OCI-LY3 (cell line): ENCODE results near the gene NPHP1.
"Not testable (repeated sequence)": the region's sequence is repeated elsewhere in the genome, so short reads cannot be mapped to it uniquely, and the experiment has no call there.

Source experiments
- H2AFZ ChIP-seq: fragments of 200-600, 300-600 bp; shearing (Covaris generic); 2 replicates; pipeline ENCODE4 v1.6.0; 2014; ENCODE audit warnings: antibody characterized with exemption, low read depth, low read length
- H3K27ac ChIP-seq: fragments of 200-600, 300-600 bp; sonication (generic); 2 replicates; pipeline ENCODE4 v1.5.1; 2014; ENCODE audit warnings: mild to moderate bottlenecking, low read length, moderate library complexity, mixed read lengths
- H3K27me3 ChIP-seq: fragments of 200-600, 300-600 bp; sonication (generic); 2 replicates; pipeline ENCODE4 v1.6.1; 2014; ENCODE audit warnings: low read depth, low read length, mixed read lengths
- H3K36me3 ChIP-seq: fragments of 200-600, 300-600 bp; sonication (generic); replicated peaks from 2 replicates; pipeline ENCODE3; 2014; ENCODE audit warnings: low read depth, low read length, mixed read lengths
- H3K4me1 ChIP-seq: fragments of 300-600, 200-600 bp; sonication (generic); 2 replicates; pipeline ENCODE4 v1.6.1; 2014; ENCODE audit warnings: low read length, mixed read lengths
- H3K4me2 ChIP-seq: fragments of 200-600, 300-600 bp; sonication (generic); 2 replicates; pipeline ENCODE4 v1.6.1; 2014; ENCODE audit warnings: low read length, mixed read lengths
- H3K4me3 ChIP-seq: fragments of 300-600, 200-600 bp; sonication (generic); 2 replicates; pipeline ENCODE4 v1.5.1; 2014; ENCODE audit warnings: antibody characterized with exemption, mild to moderate bottlenecking, low read length, moderate library complexity
- H3K79me2 ChIP-seq: fragments of 300-600, 200-600 bp; shearing (Covaris generic); 2 replicates; pipeline ENCODE4 v1.6.1; 2014; ENCODE audit warnings: mild to moderate bottlenecking, low read length, mixed read lengths
- H3K9ac ChIP-seq: fragments of 300-600, 200-600 bp; shearing (Covaris generic); 2 replicates; pipeline ENCODE4 v1.6.0; 2014; ENCODE audit warnings: mild to moderate bottlenecking, low read length, moderate library complexity
- H3K9me3 ChIP-seq: fragments of 200-600, 300-600 bp; shearing (Covaris generic); 2 replicates; pipeline ENCODE4 v1.6.1; 2014; ENCODE audit warnings: low read length, mixed read lengths; ENCODE audit not compliant: insufficient read depth
- H4K20me1 ChIP-seq: fragments of 200-600, 300-600 bp; sonication (generic); 2 replicates; pipeline ENCODE4 v1.6.1; 2016; ENCODE audit warnings: low read length, mixed read lengths; ENCODE audit not compliant: insufficient read depth
- EZH2phosphoT487 ChIP-seq: fragments of 200-600 bp; shearing (Covaris generic); IDR thresholded peaks from 2 replicates; pipeline ENCODE4 v1.6.1; 2018; ENCODE audit warnings: antibody characterized with exemption, mixed run types, low read depth
- TF ChIP-seq, protein P1 (sequence below): fragments of 200-600, 300-600 bp; sonication (generic); IDR thresholded peaks from 2 replicates; pipeline ENCODE4 v1.5.1; 2014; ENCODE audit warnings: antibody characterized with exemption, low read length, low read depth

Gene NPHP1

DNA sequence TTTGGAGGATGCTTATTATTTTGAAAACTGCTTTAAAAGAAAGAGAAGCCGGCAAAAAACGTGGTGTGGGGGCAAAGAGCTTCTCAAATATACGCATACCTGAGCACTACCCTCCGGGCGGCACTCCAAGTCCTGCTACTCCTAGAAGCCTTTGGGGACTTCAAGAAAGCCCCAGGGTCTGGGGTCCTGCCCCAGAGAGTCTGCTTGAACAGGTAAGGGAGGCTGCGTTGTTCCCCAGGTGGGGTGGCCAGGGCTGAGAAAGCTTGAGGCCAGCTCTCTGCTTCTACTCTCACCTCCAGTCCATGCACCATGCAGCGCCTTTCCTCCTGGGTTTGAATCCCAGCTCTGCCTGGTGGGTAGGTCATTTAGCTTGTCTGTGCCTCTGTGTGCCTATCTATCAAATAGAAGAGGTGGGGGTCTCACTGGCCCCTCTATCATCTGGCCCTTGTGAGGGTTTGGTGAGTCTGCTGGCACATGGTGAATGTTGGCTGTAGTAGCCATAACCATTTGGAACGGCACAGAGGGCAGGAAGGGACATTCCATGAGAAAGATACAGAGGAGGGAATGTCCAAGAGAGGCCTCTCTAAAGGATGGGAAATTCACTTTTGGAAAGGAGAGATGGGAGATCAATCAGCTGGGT, 108.7 kb downstream of the NPHP1 start:
- no peaks in the 10 kb centered on the region for H3K4me1 ChIP-seq
- no peak overlapping the region for H3K9ac ChIP-seq
- H3K4me2 ChIP-seq, result no peak overlapping the region
- no peak overlapping the region for H2AFZ ChIP-seq
- no peak overlapping the region for H3K4me3 ChIP-seq
- TF ChIP-seq, protein P1, sequence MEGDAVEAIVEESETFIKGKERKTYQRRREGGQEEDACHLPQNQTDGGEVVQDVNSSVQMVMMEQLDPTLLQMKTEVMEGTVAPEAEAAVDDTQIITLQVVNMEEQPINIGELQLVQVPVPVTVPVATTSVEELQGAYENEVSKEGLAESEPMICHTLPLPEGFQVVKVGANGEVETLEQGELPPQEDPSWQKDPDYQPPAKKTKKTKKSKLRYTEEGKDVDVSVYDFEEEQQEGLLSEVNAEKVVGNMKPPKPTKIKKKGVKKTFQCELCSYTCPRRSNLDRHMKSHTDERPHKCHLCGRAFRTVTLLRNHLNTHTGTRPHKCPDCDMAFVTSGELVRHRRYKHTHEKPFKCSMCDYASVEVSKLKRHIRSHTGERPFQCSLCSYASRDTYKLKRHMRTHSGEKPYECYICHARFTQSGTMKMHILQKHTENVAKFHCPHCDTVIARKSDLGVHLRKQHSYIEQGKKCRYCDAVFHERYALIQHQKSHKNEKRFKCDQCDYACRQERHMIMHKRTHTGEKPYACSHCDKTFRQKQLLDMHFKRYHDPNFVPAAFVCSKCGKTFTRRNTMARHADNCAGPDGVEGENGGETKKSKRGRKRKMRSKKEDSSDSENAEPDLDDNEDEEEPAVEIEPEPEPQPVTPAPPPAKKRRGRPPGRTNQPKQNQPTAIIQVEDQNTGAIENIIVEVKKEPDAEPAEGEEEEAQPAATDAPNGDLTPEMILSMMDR, result no peak
- no peak for TF ChIP-seq EZH2phosphoT487
- H3K79me2 ChIP-seq, result no peaks in the 10 kb centered on the region
- no peaks in the 10 kb centered on the region for H3K27me3 ChIP-seq
- no peak overlapping the region for H3K27ac ChIP-seq
- H4K20me1 ChIP-seq, result no peaks in the 10 kb centered on the region
- H3K9me3 ChIP-seq, result no peaks in the 10 kb centered on the region
- no peaks in the 10 kb centered on the region for H3K36me3 ChIP-seq

DNA sequence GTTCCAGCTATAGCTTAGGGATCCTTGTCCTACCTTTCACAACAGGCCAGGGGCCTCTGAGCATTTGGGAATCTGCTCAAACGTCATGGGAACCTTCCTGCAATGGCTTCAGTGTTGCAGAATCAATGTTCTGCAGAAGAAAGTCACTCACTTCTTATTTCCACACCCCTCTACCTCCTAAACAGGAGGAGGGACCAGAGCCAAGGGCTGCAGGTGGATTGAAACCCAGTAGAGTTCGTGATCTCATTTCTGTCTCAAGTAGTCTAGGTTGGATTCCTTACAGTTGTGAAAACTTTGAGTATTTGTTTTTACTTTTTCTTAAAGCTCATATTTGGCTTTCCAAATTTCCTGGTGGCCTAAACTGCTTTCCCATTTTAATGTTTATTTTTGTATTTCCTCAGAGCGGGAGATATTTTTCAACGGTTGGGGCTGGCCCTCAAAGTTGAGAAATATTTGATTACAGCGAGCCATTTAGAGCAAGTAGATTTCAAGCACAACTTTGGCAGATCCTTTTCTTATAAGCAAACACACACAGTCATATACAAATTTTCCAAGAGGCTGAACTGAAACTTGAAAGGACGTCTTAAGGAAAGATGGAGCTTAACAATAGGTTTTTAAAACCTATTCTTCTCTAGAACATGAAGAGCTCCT, 109.8 kb downstream of the NPHP1 start:
- H4K20me1 ChIP-seq, H3K27me3 ChIP-seq, H3K4me1 ChIP-seq, H3K9ac ChIP-seq, H3K4me2 ChIP-seq, H3K4me3 ChIP-seq, H2AFZ ChIP-seq, H3K9me3 ChIP-seq, H3K27ac ChIP-seq, H3K36me3 ChIP-seq, H3K79me2 ChIP-seq: not testable (repeated sequence)

DNA sequence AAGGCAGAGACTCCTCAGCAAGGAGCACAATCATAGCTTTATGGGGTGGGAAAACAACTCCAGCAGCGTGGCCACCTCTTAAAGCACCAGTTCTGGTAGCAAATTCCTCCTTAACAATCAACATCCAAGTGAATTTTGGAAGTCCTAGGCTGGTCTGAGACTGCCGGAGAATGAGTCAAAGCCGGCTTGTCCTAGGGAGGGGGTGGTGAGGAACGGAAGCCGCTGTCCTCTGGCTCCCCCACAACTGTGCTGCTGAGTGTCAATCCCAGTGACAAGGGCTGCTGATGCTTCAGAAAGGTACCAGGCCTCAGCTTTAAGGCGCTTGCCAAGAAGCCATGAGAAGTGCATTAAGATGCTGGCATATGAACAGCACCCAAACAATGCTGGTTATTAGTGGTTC, 110.9 kb downstream of the NPHP1 start:
- H3K4me3 ChIP-seq, H3K4me1 ChIP-seq, H3K79me2 ChIP-seq: not testable (repeated sequence)

DNA sequence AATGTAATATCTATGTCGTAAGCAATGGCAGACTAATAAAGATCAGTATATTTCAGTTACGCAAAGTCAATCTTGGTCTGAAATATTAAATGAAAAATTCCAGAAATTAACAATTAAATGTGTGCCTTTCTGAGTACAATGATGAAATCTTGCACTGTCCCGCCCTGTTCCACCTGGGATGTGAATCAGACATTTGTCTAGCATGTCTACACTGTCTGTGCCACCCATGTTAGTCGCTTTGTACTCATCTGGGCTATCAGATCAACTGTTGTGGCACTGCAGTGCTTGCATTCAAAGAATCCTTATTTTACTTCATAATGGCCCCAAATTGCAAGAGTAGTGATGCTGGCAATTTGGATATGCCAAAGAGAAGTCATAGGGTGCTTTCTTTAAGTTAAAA, 114.6 kb downstream of the NPHP1 start:
- H3K4me2 ChIP-seq, H3K79me2 ChIP-seq, H3K36me3 ChIP-seq, H3K4me3 ChIP-seq, H3K27ac ChIP-seq, H3K27me3 ChIP-seq, H3K9ac ChIP-seq, H3K9me3 ChIP-seq, H4K20me1 ChIP-seq, H3K4me1 ChIP-seq, H2AFZ ChIP-seq: not testable (repeated sequence)

More for the DNA sequence above, 110.9 kb downstream of the NPHP1 start:
- not testable (repeated sequence) for H3K27me3 ChIP-seq, H3K9ac ChIP-seq, H3K36me3 ChIP-seq, H3K27ac ChIP-seq, H3K4me2 ChIP-seq, H4K20me1 ChIP-seq, H2AFZ ChIP-seq, H3K9me3 ChIP-seq

DNA sequence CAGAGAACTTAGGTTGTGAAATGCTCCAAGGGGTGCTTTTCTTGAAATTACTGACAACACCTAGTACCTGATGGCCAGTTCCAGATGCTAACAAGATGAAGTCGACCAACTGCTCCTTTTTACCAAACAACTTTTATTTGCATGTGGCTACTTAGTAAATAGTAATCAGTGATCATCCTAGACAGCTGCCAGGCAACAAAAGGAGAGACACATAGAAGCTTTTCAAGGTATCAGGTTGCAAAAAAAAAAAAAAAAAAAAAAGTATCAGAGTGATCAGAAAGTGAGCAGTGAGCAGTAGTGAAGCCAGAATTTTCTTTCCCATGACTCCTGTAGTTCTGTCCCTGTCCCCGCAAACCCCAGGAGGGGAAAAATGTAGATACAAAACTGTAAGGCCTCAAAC, 121.1 kb downstream of the NPHP1 start:
- H3K9ac ChIP-seq, H4K20me1 ChIP-seq, H3K27ac ChIP-seq, H3K4me3 ChIP-seq, H3K4me2 ChIP-seq, H3K27me3 ChIP-seq, H2AFZ ChIP-seq, H3K36me3 ChIP-seq, H3K79me2 ChIP-seq, H3K4me1 ChIP-seq, H3K9me3 ChIP-seq: not testable (repeated sequence)

DNA sequence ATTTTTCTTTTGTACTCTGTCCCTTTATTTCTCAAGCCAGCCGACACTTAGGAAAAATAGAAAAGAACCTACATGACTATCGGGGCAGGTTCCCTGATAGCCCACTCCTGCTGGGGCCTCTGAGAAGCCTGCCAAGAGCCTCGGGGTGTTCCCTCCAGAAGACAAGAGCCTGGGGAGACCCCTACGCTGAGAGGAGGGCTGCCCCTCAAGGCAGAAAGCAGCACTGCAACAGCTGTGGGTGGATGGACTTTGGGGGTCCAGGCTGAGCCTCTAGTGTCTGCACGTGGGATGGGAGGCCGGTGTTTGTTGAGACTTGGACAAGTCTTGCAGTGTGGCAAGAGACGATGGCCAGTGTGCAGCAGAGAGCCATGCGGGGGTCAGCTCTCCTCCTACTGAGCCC, 121.7 kb downstream of the NPHP1 start:
- not testable (repeated sequence) for H3K27ac ChIP-seq, H3K4me1 ChIP-seq, H3K27me3 ChIP-seq, H3K36me3 ChIP-seq, H3K4me3 ChIP-seq, H3K4me2 ChIP-seq, H4K20me1 ChIP-seq, H2AFZ ChIP-seq, H3K9me3 ChIP-seq, H3K9ac ChIP-seq, H3K79me2 ChIP-seq

DNA sequence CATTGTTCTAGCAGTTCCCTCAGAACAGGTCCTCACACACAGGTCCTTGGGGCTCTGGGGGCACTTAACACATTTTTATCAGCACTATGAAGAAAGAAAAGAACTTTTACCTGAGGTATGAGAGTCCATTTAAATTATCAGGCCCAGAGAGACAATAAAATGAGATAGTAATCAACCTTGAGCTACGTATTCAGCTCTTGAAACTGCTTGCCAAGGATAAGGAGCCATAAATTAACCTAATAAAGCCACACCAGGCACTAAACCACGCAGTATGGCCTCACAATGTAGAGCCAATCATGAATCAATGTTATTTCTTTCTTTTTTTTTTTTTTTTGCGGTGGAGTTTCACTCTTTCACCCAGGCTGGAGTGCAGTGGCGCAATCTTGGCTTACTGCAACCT, 126.7 kb downstream of the NPHP1 start:
- not testable (repeated sequence) for H3K79me2 ChIP-seq, H3K4me1 ChIP-seq, H3K27me3 ChIP-seq, H2AFZ ChIP-seq, H3K9me3 ChIP-seq, H3K4me3 ChIP-seq, H3K27ac ChIP-seq, H3K9ac ChIP-seq, H4K20me1 ChIP-seq, H3K4me2 ChIP-seq, H3K36me3 ChIP-seq

DNA sequence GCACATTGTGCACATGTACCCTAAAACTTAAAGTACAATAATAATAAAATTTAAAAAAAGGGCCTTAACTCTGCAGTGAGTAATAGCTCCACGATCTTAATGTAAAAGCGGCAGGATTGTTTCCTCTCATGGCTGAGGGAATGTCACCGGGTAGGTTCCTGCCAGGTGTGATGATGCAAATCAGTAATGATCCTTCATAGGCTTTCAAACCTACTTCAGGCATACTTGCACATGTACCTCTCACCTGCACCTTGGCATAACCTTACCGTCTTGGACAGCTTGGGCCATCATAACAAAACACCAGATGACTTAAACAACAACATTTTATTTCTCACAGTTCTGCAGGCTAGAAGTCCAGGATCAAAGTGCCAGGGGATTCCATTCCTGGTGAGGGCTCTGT, 128.9 kb downstream of the NPHP1 start:
- H2AFZ ChIP-seq, H3K36me3 ChIP-seq, H3K4me2 ChIP-seq, H3K9me3 ChIP-seq, H3K27ac ChIP-seq, H3K27me3 ChIP-seq, H3K4me3 ChIP-seq, H3K9ac ChIP-seq, H4K20me1 ChIP-seq, H3K4me1 ChIP-seq, H3K79me2 ChIP-seq: not testable (repeated sequence)
